Rectal smooth muscle tissue (tissue), 1 donor: Measurements from ENCODE around the gene CTAG1B.
"Not testable (repeated sequence)": the region's sequence is repeated elsewhere in the genome, so short reads cannot be mapped to it uniquely, and the experiment has no call there.

Experiments used
- H3K27ac ChIP-seq: one replicate; pipeline ENCODE4 v1.7.0; 2013; ENCODE audit warnings: low read depth, low read length, inconsistent platforms
- H3K27me3 ChIP-seq: one replicate; pipeline ENCODE4 v1.7.0; 2013; ENCODE audit warnings: low read length; ENCODE audit not compliant: control insufficient read depth, insufficient read depth
- H3K36me3 ChIP-seq: one replicate; pipeline ENCODE4 v1.7.0; 2013; ENCODE audit warnings: low read length; ENCODE audit not compliant: control insufficient read depth, insufficient read depth
- H3K4me1 ChIP-seq: one replicate; pipeline ENCODE4 v1.7.0; 2013; ENCODE audit warnings: low read length; ENCODE audit not compliant: control insufficient read depth, insufficient read depth
- H3K4me3 ChIP-seq: one replicate; pipeline ENCODE4 v1.7.0; 2013; ENCODE audit warnings: low read length
- H3K9ac ChIP-seq: one replicate; pipeline ENCODE4 v1.7.0; 2013; ENCODE audit warnings: low read length

Gene CTAG1B

GRCh38 chrX:154596290-154596929 lies 22.7 kb downstream of the CTAG1B start:
- H3K27me3 ChIP-seq: peaks cover 5% of the 10 kb centered on the region

GRCh38 chrX:154595559-154596249 lies 23.4 kb downstream of the CTAG1B start:
- Histone ChIP-seq H3K27ac (no peak overlapping the region), H3K4me1 (no peaks in the 10 kb centered on the region), H3K4me3 (no peak overlapping the region), H3K36me3 (no peaks in the 10 kb centered on the region), H3K27me3 (peaks cover 5% of the 10 kb centered on the region), H3K9ac (no peak overlapping the region)

More at GRCh38 chrX:154596290-154596929, 22.7 kb downstream of the CTAG1B start:
- Histone ChIP-seq H3K9ac (no peak overlapping the region), H3K27ac (no peak overlapping the region), H3K4me3 (no peak overlapping the region), H3K4me1 (no peaks in the 10 kb centered on the region), H3K36me3 (no peaks in the 10 kb centered on the region)

GRCh38 chrX:154594491-154594890 lies 24.6 kb downstream of the CTAG1B start:
- no peak overlapping the region for H3K4me3 ChIP-seq
- peaks cover 5% of the 10 kb centered on the region for H3K27me3 ChIP-seq
- no peak overlapping the region for H3K27ac ChIP-seq
- H3K36me3 ChIP-seq: no peaks in the 10 kb centered on the region
- no peaks in the 10 kb centered on the region for H3K4me1 ChIP-seq
- no peak overlapping the region for H3K9ac ChIP-seq

GRCh38 chrX:154593201-154593600 lies 25.9 kb downstream of the CTAG1B start:
- Histone ChIP-seq H3K27ac (no peak overlapping the region), H3K4me1 (no peaks in the 10 kb centered on the region), H3K9ac (no peak overlapping the region), H3K4me3 (no peak overlapping the region), H3K27me3 (peaks cover 5% of the 10 kb centered on the region), H3K36me3 (no peaks in the 10 kb centered on the region)

- no peak overlapping the region for H3K9ac ChIP-seq
- H3K27me3 ChIP-seq: peaks cover 5% of the 10 kb centered on the region
These were observed 26.6 kb downstream of the CTAG1B start for GRCh38 chrX:154592505-154592904.

GRCh38 chrX:154590415-154590814 lies 28.7 kb downstream of the CTAG1B start:
- not testable (repeated sequence) for H3K36me3 ChIP-seq, H3K4me3 ChIP-seq, H3K27ac ChIP-seq

More at GRCh38 chrX:154592505-154592904, 26.6 kb downstream of the CTAG1B start:
- no peak overlapping the region for H3K4me3 ChIP-seq
- no peak overlapping the region for H3K27ac ChIP-seq
- H3K4me1 ChIP-seq: no peaks in the 10 kb centered on the region
- no peaks in the 10 kb centered on the region for H3K36me3 ChIP-seq

GRCh38 chrX:154584585-154585183 lies 34.4 kb downstream of the CTAG1B start, which contains the start of gene CTAG1A:
TSS of gene CTAG1A (plus strand) at chrX:154585133. CDS start at chrX:154585207, 74 bp downstream.
- H3K27me3 ChIP-seq, H3K36me3 ChIP-seq, H3K4me3 ChIP-seq, H3K4me1 ChIP-seq, H3K9ac ChIP-seq, H3K27ac ChIP-seq: not testable (repeated sequence)

More at GRCh38 chrX:154590415-154590814, 28.7 kb downstream of the CTAG1B start:
- not testable (repeated sequence) for H3K4me1 ChIP-seq, H3K9ac ChIP-seq, H3K27me3 ChIP-seq

- H3K27me3 ChIP-seq, H3K4me1 ChIP-seq, H3K9ac ChIP-seq, H3K4me3 ChIP-seq, H3K36me3 ChIP-seq, H3K27ac ChIP-seq: not testable (repeated sequence)
These were observed 36.1 kb downstream of the CTAG1B start for GRCh38 chrX:154582994-154583393.

GRCh38 chrX:154575076-154575475 lies 44.0 kb downstream of the CTAG1B start:
- H3K4me3 ChIP-seq, H3K4me1 ChIP-seq, H3K9ac ChIP-seq, H3K27ac ChIP-seq, H3K36me3 ChIP-seq, H3K27me3 ChIP-seq: not testable (repeated sequence)

GRCh38 chrX:154573061-154573460 lies 46.0 kb downstream of the CTAG1B start:
- not testable (repeated sequence) for H3K4me3 ChIP-seq, H3K27me3 ChIP-seq, H3K27ac ChIP-seq, H3K9ac ChIP-seq, H3K36me3 ChIP-seq, H3K4me1 ChIP-seq

GRCh38 chrX:154570361-154570760 lies 48.7 kb downstream of the CTAG1B start:
- H3K9ac ChIP-seq, H3K4me3 ChIP-seq, H3K27me3 ChIP-seq, H3K27ac ChIP-seq, H3K36me3 ChIP-seq, H3K4me1 ChIP-seq: not testable (repeated sequence)
